Ammon's horn (tissue), 1 donor: ENCODE measurements around the gene DBX1.
A peak's percentile ranks its signal among the peaks of the same experiment; 100 is the strongest.
"Not testable (repeated sequence)": the region's sequence is repeated elsewhere in the genome, so short reads cannot be mapped to it uniquely, and the experiment has no call there.

Source experiments
- DNase-seq: peaks from one replicate; pipeline ENCODE4 v3.0.0-alpha.2; 2016; ENCODE audit warnings: low spot score

DBX1 gene

GRCh38 chr11:20161923-20162744, 1.9 kb upstream of the DBX1 start:
- DNase-seq: no peak

- no peak for DNase-seq
These were observed 1.1 kb upstream of the DBX1 start for GRCh38 chr11:20161230-20161918.

GRCh38 chr11:20159466-20160381, 551 bp downstream of the DBX1 start:
- DNase-seq: no peak

GRCh38 chr11:20158597-20159257, 1.5 kb downstream of the DBX1 start:
- peak; percentile 27 for DNase-seq

GRCh38 chr11:20157728-20158127, 2.5 kb downstream of the DBX1 start:
- DNase-seq: no peak

- no peak for DNase-seq
These were observed 3.2 kb downstream of the DBX1 start for GRCh38 chr11:20156876-20157613.

- no peak for DNase-seq
These were observed 3.9 kb downstream of the DBX1 start for GRCh38 chr11:20156280-20156875.

- no peak for DNase-seq
These were observed 4.5 kb downstream of the DBX1 start for GRCh38 chr11:20155683-20156279.

- DNase-seq: no peak
These were observed 5.9 kb downstream of the DBX1 start for GRCh38 chr11:20154381-20154780.

- DNase-seq: no peak
These were observed 21.6 kb downstream of the DBX1 start for GRCh38 chr11:20138707-20139106.

GRCh38 chr11:20137637-20138036, 22.6 kb downstream of the DBX1 start:
- no peak for DNase-seq

GRCh38 chr11:20134991-20135736, 25.1 kb downstream of the DBX1 start:
- DNase-seq: no peak

GRCh38 chr11:20132667-20133039, 27.6 kb downstream of the DBX1 start:
- no peak for DNase-seq

GRCh38 chr11:20131788-20132666, 28.2 kb downstream of the DBX1 start:
- peak; percentile 74 for DNase-seq

- no peak for DNase-seq
These were observed 30.6 kb downstream of the DBX1 start for GRCh38 chr11:20129665-20130064.

GRCh38 chr11:20128528-20128825, 31.8 kb downstream of the DBX1 start:
- DNase-seq: not testable (repeated sequence)

GRCh38 chr11:20127671-20128527, 32.4 kb downstream of the DBX1 start:
- DNase-seq: peak; percentile 89

- no peak for DNase-seq
These were observed 33.6 kb downstream of the DBX1 start for GRCh38 chr11:20126724-20127123.
